HUES48 (cell line): ENCODE data around the gene SFI1.
"Not testable (repeated sequence)": the region's sequence is repeated elsewhere in the genome, so short reads cannot be mapped to it uniquely, and the experiment has no call there.

Experiments used
- H3K27ac ChIP-seq: one replicate; pipeline ENCODE4 v1.7.0; 2013; ENCODE audit warnings: low read depth, low read length, inconsistent platforms
- H3K27me3 ChIP-seq: 2 replicates; pipeline ENCODE4 v1.6.1; 2013; ENCODE audit warnings: mild to moderate bottlenecking, low read length; ENCODE audit not compliant: control insufficient read depth, insufficient read depth
- H3K36me3 ChIP-seq: 2 replicates; pipeline ENCODE4 v1.6.1; 2013; ENCODE audit warnings: low read length; ENCODE audit not compliant: control insufficient read depth, insufficient read depth
- H3K4me1 ChIP-seq: 2 replicates; pipeline ENCODE4 v1.6.1; 2013; ENCODE audit warnings: mild to moderate bottlenecking, low read length; ENCODE audit not compliant: control insufficient read depth, insufficient read depth
- H3K4me3 ChIP-seq: 2 replicates; pipeline ENCODE4 v1.5.1; 2013; ENCODE audit warnings: mild to moderate bottlenecking, low read depth, low read length
- H3K9ac ChIP-seq: 2 replicates; pipeline ENCODE4 v1.6.1; 2013; ENCODE audit warnings: mild to moderate bottlenecking, low read depth, low read length, moderate library complexity
- H3K9me3 ChIP-seq: 2 replicates; pipeline ENCODE4 v1.6.1; 2013; ENCODE audit warnings: low read length; ENCODE audit not compliant: control insufficient read depth, insufficient read depth

The SFI1 gene

GRCh38 chr22:31481129-31481528 is 15.2 kb upstream of the SFI1 start:
- H3K9ac ChIP-seq: no peak overlapping the region
- no peak overlapping the region for H3K4me3 ChIP-seq
- H3K9me3 ChIP-seq: no peaks in the 10 kb centered on the region
- peaks cover 60% of the 10 kb centered on the region for H3K36me3 ChIP-seq
- no peak overlapping the region for H3K27ac ChIP-seq
- H3K27me3 ChIP-seq: no peaks in the 10 kb centered on the region
- no peaks in the 10 kb centered on the region for H3K4me1 ChIP-seq

DNA sequence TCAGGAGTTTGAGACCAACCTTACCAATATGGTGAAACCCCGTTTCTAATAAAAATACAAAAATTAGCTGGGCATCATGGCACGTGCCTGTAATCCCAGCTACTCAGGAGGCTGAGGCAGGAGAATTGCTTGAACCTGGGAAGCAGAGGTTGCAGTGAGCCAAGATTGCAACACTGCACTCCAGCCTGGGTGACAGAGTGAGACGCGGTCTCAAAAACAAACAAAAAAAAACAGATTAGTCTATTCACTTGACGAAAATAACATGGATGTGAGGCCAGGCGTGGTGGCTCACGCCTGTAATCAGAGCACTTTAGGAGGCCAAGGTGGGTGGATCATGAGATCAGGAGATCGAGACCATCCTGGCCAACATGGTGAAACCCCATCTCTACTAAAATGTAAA is 13.9 kb upstream of the SFI1 start:
- H3K9me3 ChIP-seq, H3K27ac ChIP-seq, H3K4me1 ChIP-seq, H3K27me3 ChIP-seq, H3K4me3 ChIP-seq, H3K9ac ChIP-seq: not testable (repeated sequence)
- peaks cover 64% of the 10 kb centered on the region for H3K36me3 ChIP-seq

DNA sequence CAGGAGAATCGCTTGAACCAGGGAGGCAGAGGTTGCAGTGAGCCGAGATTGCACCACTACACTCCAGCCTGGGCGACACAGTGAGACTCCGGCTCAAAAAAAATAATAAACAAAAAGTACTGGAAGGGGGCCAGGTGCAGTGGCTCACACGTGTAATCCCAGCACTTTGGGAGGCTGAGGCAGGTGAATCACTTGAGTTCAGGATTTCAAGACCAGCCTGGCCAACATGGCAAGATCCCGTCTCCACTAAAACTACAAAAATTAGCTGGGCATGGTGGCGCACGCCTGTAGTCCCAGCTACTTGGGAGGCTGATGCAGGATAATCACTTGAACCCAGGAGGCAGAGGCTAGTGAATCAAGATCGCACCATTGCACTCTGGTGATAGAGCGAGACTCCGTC is 10.0 kb upstream of the SFI1 start:
- H3K27me3 ChIP-seq, H3K4me3 ChIP-seq, H3K27ac ChIP-seq, H3K9me3 ChIP-seq, H3K9ac ChIP-seq: not testable (repeated sequence)
- peaks cover 48% of the 10 kb centered on the region for H3K36me3 ChIP-seq
- peaks cover 14% of the 10 kb centered on the region for H3K4me1 ChIP-seq

DNA sequence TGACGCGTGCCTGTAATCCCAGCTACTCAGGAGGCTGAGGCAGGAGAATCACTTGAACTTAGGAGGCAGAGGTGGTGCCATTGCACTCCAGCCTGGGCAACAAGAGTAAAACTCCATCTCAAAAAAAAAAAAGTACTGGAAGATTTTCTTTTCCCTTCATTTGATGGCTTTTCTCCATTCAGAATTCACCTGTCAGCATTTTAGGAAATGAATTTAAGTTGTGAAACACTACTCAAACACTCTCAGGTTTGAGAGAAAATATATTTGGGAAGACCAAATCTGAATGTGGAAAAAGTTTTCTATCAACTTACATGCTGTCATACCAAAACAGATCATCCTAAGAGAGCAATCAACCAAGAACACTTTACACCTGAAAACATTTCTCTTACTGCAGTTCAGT is 9.4 kb upstream of the SFI1 start:
- Histone ChIP-seq H3K4me3 (no peak overlapping the region), H3K36me3 (peaks cover 42% of the 10 kb centered on the region), H3K27me3 (no peaks in the 10 kb centered on the region), H3K9me3 (no peaks in the 10 kb centered on the region), H3K27ac (no peak overlapping the region), H3K4me1 (peaks cover 16% of the 10 kb centered on the region), H3K9ac (no peak overlapping the region)

DNA sequence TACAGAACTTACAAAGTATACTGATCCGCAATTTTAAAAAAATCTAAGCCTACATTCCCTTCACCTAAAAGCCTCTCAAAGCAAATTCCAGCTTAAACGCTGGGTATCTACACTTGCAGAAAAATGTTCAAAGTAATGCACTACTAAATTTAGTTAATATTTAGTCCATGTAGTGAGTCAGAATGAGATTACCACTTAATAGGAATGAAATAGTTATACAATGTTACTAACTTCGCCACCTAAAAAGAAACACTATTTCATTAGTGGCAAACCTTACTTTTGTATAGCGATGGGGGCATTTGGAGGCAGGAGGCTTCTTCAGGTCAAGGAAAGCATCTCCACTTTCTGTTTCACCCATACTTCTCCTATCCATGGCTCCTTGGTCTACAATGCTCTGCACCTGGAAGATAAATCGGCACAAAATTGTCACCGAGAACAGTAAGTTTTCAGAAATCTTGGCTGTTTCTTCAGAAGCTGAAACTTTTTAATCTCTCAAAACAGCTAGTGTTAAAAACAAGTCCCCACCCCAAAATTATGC is 7.9 kb upstream of the SFI1 start:
- Histone ChIP-seq H3K27ac (no peak overlapping the region), H3K4me3 (peak overlapping the region; percentile 87)

GRCh38 chr22:31488988-31489617 is 7.2 kb upstream of the SFI1 start:
- Histone ChIP-seq H3K4me1 (peaks cover 18% of the 10 kb centered on the region), H3K36me3 (peaks cover 28% of the 10 kb centered on the region), H3K27me3 (no peaks in the 10 kb centered on the region), H3K4me3 (peak overlapping the region; percentile 87), H3K9me3 (no peaks in the 10 kb centered on the region), H3K9ac (peak overlapping the region; percentile 50; the same call in 1 of the 2 replicates), H3K27ac (peak overlapping the region; percentile 82)

More for the DNA sequence above, 7.9 kb upstream of the SFI1 start:
- Histone ChIP-seq H3K9me3 (no peaks in the 10 kb centered on the region), H3K36me3 (peaks cover 35% of the 10 kb centered on the region), H3K27me3 (no peaks in the 10 kb centered on the region), H3K4me1 (peaks cover 16% of the 10 kb centered on the region), H3K9ac (no peak overlapping the region)

DNA sequence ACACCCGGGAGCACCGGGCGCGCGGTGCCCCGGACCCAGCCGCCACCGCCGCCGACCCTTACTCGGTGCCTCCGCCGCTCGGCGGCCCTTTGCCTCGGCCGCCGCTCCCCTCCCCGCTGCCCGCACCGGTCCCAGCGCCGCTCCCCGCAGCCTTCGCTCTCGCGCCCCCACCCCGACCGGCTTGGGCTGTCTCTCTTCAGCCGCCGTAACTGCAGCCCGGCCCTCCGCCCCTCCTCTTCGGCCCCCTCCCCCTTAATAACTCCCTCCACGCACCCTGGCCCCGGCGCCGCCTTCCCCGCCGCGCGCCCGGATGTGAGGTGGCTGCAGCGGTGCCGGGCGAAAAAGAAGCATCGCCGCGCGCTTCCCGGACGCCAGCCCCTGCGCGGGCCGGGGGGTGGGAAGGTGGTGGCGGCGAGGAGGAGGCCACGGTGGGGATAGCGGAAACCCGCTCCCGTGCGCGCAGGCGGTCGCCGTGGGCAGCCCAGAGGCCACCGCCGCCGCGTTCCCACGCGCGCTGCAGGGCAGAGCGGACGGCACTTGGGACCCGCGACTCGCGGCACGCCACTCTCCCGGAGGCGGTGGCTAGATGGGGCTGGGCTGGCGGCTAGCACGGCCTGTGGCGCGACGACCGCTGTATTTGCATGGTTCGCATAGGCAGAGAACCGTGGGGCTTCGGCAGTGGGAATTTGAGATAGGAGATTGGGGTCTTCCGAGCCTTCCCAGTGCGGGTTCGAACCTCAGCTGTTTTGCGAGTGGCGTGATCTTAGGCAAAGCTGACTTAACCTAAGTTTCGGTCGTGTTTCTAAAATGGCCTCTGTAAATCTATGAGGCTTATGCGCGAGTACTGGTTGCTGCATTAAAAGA is 6.5 kb upstream of the SFI1 start, which contains the start of gene EIF4ENIF1:
Gene EIF4ENIF1 (minus strand): TSS at position 211 of the 864 bp plus-strand sequence. CDS start 1,124 bp downstream, outside the sequence.
- Histone ChIP-seq H3K27ac (peak within 1 kb of the TSS; percentile 82), H3K4me1 (peaks cover 23% of the 10 kb centered on the region), H3K9me3 (no peaks in the 10 kb centered on the region), H3K27me3 (no peaks in the 10 kb centered on the region), H3K9ac (peak within 1 kb of the TSS; percentile 86), H3K4me3 (peak within 1 kb of the TSS; percentile 87), H3K36me3 (peaks cover 21% of the 10 kb centered on the region)

DNA sequence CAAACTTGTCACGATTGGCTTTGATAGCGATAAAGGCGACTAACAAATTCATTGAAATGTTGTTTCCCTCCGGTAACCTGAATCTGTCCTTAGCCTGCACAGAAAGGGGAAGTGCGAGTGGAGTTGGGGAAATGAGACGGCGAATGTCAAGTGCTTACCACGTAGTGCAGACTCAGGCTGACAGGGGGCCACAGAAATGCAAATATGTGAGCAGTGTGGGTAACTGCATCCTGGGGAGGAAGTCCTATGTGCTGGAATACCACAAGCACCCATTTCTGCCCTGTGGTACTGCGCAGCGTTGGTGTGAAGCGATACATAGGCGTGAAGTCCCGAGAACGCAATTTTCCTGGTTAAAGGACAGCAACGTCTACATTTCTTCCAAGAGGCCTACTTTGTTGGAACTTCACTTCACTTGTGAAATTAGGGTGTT is 5.8 kb upstream of the SFI1 start:
- Histone ChIP-seq H3K36me3 (peaks cover 14% of the 10 kb centered on the region), H3K27ac (peak overlapping the region; percentile 82), H3K9ac (peak overlapping the region; percentile 86), H3K9me3 (no peaks in the 10 kb centered on the region), H3K4me1 (peaks cover 24% of the 10 kb centered on the region), H3K4me3 (peak overlapping the region; percentile 87), H3K27me3 (no peaks in the 10 kb centered on the region)

GRCh38 chr22:31491218-31491962 is 4.9 kb upstream of the SFI1 start:
- Histone ChIP-seq H3K4me3 (peak overlapping the region; percentile 87; the same call in 1 of the 2 replicates), H3K9ac (no peak overlapping the region), H3K27ac (peak overlapping the region; percentile 82), H3K4me1 (peaks cover 27% of the 10 kb centered on the region), H3K9me3 (no peaks in the 10 kb centered on the region), H3K36me3 (peaks cover 14% of the 10 kb centered on the region), H3K27me3 (no peaks in the 10 kb centered on the region)

GRCh38 chr22:31492151-31492550 is 4.2 kb upstream of the SFI1 start:
- Histone ChIP-seq H3K36me3 (peaks cover 11% of the 10 kb centered on the region), H3K4me1 (peaks cover 27% of the 10 kb centered on the region), H3K27me3 (no peaks in the 10 kb centered on the region), H3K4me3 (no peak overlapping the region), H3K27ac (peak overlapping the region; percentile 82), H3K9me3 (no peaks in the 10 kb centered on the region), H3K9ac (no peak overlapping the region)
